ENCODE measurements around the gene MATK. TPM values are rescaled to one million over a fixed set of nuclear protein-coding genes. Genes with fewer than 3 reads are reported as not detected.

Gene MATK
- total RNA-seq, 1 experiment from 2014 or later: 0.29 TPM

DNA sequence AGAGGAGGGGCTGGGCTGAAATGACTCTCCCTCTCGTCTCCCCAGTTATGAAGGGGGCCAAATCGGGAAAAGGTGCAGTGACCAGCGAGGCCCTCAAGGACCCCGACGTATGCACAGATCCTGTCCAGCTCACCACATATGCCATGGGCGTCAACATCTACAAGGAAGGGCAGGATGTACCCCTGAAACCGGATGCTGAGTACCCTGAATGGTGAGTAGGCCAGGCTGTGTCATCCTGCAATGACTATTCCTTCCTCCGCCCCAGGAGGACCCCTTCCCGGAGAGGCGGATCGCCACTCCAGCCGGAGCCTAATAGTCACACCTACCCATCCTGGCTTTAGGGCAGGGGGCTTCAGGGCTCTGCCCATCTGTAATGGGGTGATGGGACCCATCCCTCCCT lies 21.1 kb downstream of the MATK start:
- H3K36me3 ChIP-seq (ENCODE audit: control insufficient read depth, insufficient read depth, low read length): peaks cover 2% of the 10 kb centered on the region
- CTCF ChIA-PET: no interaction called here
- H3K4me3 Mint-ChIP-seq (ENCODE audit: unreplicated experiment): no peak overlapping the region
- H3K4me1 ChIP-seq: peaks cover 4% of the 10 kb centered on the region; the same call in 1 of the 2 replicates
- H3K27ac Mint-ChIP-seq (ENCODE audit: unreplicated experiment): no peak overlapping the region
- H3K4me3 ChIP-seq (ENCODE audit: low read depth, low read length): no peak overlapping the region
- H3K27me3 ChIP-seq (replicated peaks; ENCODE audit: control insufficient read depth, insufficient read depth, low read length): no peaks in the 10 kb centered on the region
- H3K4me1 Mint-ChIP-seq (ENCODE audit: low read depth, unreplicated experiment): peaks cover 8% of the 10 kb centered on the region
- peaks cover 23% of the 10 kb centered on the region for H3K36me3 Mint-ChIP-seq (ENCODE audit: insufficient read depth, unreplicated experiment)
- H3K27me3 Mint-ChIP-seq (ENCODE audit: insufficient read depth, unreplicated experiment): no peaks in the 10 kb centered on the region
- intact Hi-C loops (cut with micrococcal nuclease; ENCODE audit: unreplicated experiment): no loop called here
- no peaks in the 10 kb centered on the region for H3K9me3 ChIP-seq
- POLR2A ChIA-PET: no interaction called here
- DNase-seq: no peak
- BruUV-seq (replicated peaks): no TSS peak
- TF ChIP-seq, protein P1, sequence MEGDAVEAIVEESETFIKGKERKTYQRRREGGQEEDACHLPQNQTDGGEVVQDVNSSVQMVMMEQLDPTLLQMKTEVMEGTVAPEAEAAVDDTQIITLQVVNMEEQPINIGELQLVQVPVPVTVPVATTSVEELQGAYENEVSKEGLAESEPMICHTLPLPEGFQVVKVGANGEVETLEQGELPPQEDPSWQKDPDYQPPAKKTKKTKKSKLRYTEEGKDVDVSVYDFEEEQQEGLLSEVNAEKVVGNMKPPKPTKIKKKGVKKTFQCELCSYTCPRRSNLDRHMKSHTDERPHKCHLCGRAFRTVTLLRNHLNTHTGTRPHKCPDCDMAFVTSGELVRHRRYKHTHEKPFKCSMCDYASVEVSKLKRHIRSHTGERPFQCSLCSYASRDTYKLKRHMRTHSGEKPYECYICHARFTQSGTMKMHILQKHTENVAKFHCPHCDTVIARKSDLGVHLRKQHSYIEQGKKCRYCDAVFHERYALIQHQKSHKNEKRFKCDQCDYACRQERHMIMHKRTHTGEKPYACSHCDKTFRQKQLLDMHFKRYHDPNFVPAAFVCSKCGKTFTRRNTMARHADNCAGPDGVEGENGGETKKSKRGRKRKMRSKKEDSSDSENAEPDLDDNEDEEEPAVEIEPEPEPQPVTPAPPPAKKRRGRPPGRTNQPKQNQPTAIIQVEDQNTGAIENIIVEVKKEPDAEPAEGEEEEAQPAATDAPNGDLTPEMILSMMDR (IDR thresholded peaks at IDR 0.05; ENCODE audit: insufficient read depth in 1 of 2, low read depth in 1 of 2, low read length in 1 of 2, severe bottlenecking in 1 of 2, unreplicated experiment in 1 of 2): no peak
- H3K9me3 Mint-ChIP-seq (ENCODE audit: unreplicated experiment): no peaks in the 10 kb centered on the region

DNA sequence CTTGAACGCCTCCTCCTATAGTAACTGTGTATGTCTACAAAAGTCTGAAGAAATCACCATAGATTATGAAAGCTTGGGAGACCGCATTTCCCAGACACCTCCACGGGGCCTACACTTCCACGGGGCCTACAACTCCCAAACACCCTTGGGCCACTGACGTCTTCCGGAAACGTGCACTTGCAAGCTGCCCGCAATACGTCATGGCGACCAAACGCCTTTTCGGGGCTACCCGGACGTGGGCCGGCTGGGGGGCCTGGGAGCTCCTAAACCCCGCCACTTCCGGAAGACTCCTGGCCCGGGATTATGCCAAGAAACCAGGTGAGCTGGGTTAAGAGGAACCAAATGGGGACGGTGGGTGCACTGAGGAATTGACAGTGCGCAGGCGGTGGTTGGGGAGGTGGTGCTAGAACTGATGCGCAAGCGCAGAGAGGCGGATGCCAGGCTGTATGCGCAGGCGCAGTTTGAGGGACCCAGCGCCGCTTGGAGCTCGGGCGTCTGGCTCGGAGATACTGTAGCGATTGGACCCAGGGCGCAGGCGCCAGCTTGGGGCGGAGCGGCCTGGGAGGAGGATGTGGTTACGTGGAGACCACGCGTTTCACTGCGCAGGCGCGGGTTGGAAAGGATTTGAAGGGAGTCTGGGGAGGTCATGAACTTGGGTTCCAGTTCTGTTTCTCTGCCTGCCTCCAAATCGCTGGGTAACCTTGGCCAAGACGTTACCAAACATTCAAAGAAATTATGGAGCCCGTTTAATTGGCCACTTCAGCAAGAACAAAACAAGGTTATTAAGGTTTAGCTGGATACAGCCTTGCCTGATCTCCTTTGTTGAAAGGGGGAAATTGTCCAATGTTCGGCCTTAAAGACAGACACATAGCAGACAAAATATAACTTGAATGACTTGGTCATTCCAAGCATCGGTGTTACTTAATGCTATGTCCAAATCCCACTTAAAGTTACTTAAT lies 23.4 kb downstream of the MATK start, which contains the start of gene MRPL54:
MRPL54 (plus strand) TSS at position 182 of the 959 bp plus-strand sequence; CDS start at position 201, 19 bp downstream.
- Mint-ChIP-seq H3K9me3 (ENCODE audit: unreplicated experiment) (no peaks in the 10 kb centered on the region), H3K4me1 (ENCODE audit: low read depth, unreplicated experiment) (peaks cover 8% of the 10 kb centered on the region), H3K36me3 (ENCODE audit: insufficient read depth, unreplicated experiment) (peaks cover 30% of the 10 kb centered on the region), H3K27ac (ENCODE audit: unreplicated experiment) (peak within 1 kb of the TSS; percentile 99), H3K27me3 (ENCODE audit: insufficient read depth, unreplicated experiment) (no peaks in the 10 kb centered on the region), H3K4me3 (ENCODE audit: unreplicated experiment) (peak within 1 kb of the TSS; percentile 96)
- Histone ChIP-seq H3K36me3 (ENCODE audit: control insufficient read depth, insufficient read depth, low read length) (peaks cover 5% of the 10 kb centered on the region), H3K27me3 (replicated peaks; ENCODE audit: control insufficient read depth, insufficient read depth, low read length) (no peaks in the 10 kb centered on the region), H3K9me3 (no peaks in the 10 kb centered on the region), H3K4me3 (ENCODE audit: low read depth, low read length) (peak within 1 kb of the TSS; percentile 68), H3K4me1 (peaks cover 4% of the 10 kb centered on the region)
- TF ChIP-seq, protein P1 (IDR thresholded peaks at IDR 0.05; ENCODE audit: insufficient read depth in 1 of 2, low read depth in 1 of 2, low read length in 1 of 2, severe bottlenecking in 1 of 2, unreplicated experiment in 1 of 2): no peak
- intact Hi-C loops (cut with micrococcal nuclease; ENCODE audit: unreplicated experiment): loop anchor here (2.0 kb wide), 1 partner anchor 42 kb away; no protein-coding TSS in a partner anchor
- ChIA-PET POLR2A (interaction anchor here (0.6 to 2.6 kb wide), 13 partner anchors 18 to 303 kb away, joined by 3 to 23 read pairs (median 4); partner anchors contain the start of genes EEF2, PIP5K1C and TJP3), CTCF (interaction anchor here (0.6 to 1.5 kb wide), 11 partner anchors 9 to 458 kb away, joined by 3 to 5 read pairs (median 4); no protein-coding TSS in a partner anchor)
- TSS peak; percentile 97 for BruUV-seq (replicated peaks)
- DNase-seq: peak; percentile 98

DNA sequence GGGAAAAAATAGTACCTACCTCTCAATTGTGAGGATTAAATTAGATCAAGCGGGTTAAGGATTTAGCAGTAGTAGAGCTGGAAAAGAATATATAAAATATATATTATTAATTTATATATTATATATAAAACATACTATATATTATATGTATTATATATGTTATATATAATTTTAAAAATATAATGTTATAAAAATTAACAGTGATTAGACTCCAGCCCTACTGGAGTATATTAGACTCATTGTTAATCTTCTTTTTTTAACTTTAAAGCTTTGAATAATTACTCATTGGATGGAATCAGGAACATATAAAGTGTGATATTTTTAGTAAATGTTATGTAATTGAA lies 24.1 kb downstream of the MATK start:
- Mint-ChIP-seq H3K36me3 (ENCODE audit: insufficient read depth, unreplicated experiment) (peaks cover 30% of the 10 kb centered on the region), H3K27ac (ENCODE audit: unreplicated experiment) (peak overlapping the region; percentile 99), H3K9me3 (ENCODE audit: unreplicated experiment) (no peaks in the 10 kb centered on the region), H3K27me3 (ENCODE audit: insufficient read depth, unreplicated experiment) (no peaks in the 10 kb centered on the region), H3K4me1 (ENCODE audit: low read depth, unreplicated experiment) (peaks cover 8% of the 10 kb centered on the region), H3K4me3 (ENCODE audit: unreplicated experiment) (peak overlapping the region; percentile 96)
- TF ChIP-seq, protein P1 (IDR thresholded peaks at IDR 0.05; ENCODE audit: insufficient read depth in 1 of 2, low read depth in 1 of 2, low read length in 1 of 2, severe bottlenecking in 1 of 2, unreplicated experiment in 1 of 2): no peak
- Histone ChIP-seq H3K27me3 (replicated peaks; ENCODE audit: control insufficient read depth, insufficient read depth, low read length) (no peaks in the 10 kb centered on the region), H3K36me3 (ENCODE audit: control insufficient read depth, insufficient read depth, low read length) (peaks cover 5% of the 10 kb centered on the region), H3K4me3 (ENCODE audit: low read depth, low read length) (no peak overlapping the region; the same call in 1 of the 2 replicates), H3K4me1 (peaks cover 4% of the 10 kb centered on the region), H3K9me3 (no peaks in the 10 kb centered on the region)
- CTCF ChIA-PET: interaction anchor here (0.6 to 1.5 kb wide), 4 partner anchors 8 to 457 kb away, joined by 3 to 5 read pairs (median 3); no protein-coding TSS in a partner anchor
- no peak for DNase-seq
- intact Hi-C loops (cut with micrococcal nuclease; ENCODE audit: unreplicated experiment): loop anchor here (2.0 kb wide), 1 partner anchor 41 kb away; no protein-coding TSS in a partner anchor
- POLR2A ChIA-PET: interaction anchor here (0.5 to 2.6 kb wide), 4 partner anchors 19 to 207 kb away, joined by 3 to 23 read pairs (median 12); no protein-coding TSS in a partner anchor
- no TSS peak for BruUV-seq (replicated peaks)
